HEK293 (cell line): ENCODE results near the gene DCST1.
A peak's percentile ranks its signal among the peaks of the same experiment; 100 is the strongest.

ENCODE experiments used
- GLI4 ChIP-seq: fragments of 450-650 bp; formaldehyde crosslinking; IDR thresholded peaks from 2 replicates; pipeline ENCODE4 v1.5.1; 2016; ENCODE audit warnings: missing biosample characterization, missing genetic modification characterization
- HOXA7 ChIP-seq: sonication (generic); formaldehyde crosslinking; IDR thresholded peaks from 2 replicates; pipeline ENCODE4 v1.8.1; 2022; ENCODE audit warnings: missing genetic modification reagents, borderline replicate concordance
- IKZF3 ChIP-seq: fragments of 450-650 bp; IDR thresholded peaks from 2 replicates; pipeline ENCODE4 v1.5.0; 2018; ENCODE audit warnings: missing biosample characterization, mild to moderate bottlenecking, missing genetic modification characterization, moderate library complexity
- KLF16 ChIP-seq: fragments of 450-650 bp; formaldehyde crosslinking; IDR thresholded peaks from 2 replicates; pipeline ENCODE4 v1.5.1; 2017; ENCODE audit warnings: missing biosample characterization, missing genetic modification characterization
- KLF7 ChIP-seq: fragments of 450-650 bp; formaldehyde crosslinking; IDR thresholded peaks from 2 replicates; pipeline ENCODE4 v1.5.1; 2016; ENCODE audit warnings: missing biosample characterization, missing genetic modification characterization, borderline replicate concordance
- KLF9 ChIP-seq: fragments of 450-650 bp; formaldehyde crosslinking; IDR thresholded peaks from 2 replicates; pipeline ENCODE4 v1.5.1; 2016; ENCODE audit warnings: missing biosample characterization, missing genetic modification characterization, low read depth
- REPIN1 ChIP-seq: fragments of 450-650 bp; formaldehyde crosslinking; IDR thresholded peaks from 2 replicates; pipeline ENCODE4 v1.5.1; 2017; ENCODE audit warnings: missing biosample characterization, missing genetic modification characterization, low read depth
- SETDB1 ChIP-seq: IDR thresholded peaks from one replicate; pipeline ENCODE4 v1.6.1; 2017; ENCODE audit warnings: mild to moderate bottlenecking, low read length, moderate library complexity, mixed read lengths; ENCODE audit not compliant: insufficient read length
- ZFP3 ChIP-seq: fragments of 450-650 bp; formaldehyde crosslinking; IDR thresholded peaks from 2 replicates; pipeline ENCODE4 v1.5.1; 2016; ENCODE audit warnings: low read depth, missing biosample characterization, missing genetic modification characterization
- ZIC2 ChIP-seq: fragments of 450-650 bp; formaldehyde crosslinking; IDR thresholded peaks from 2 replicates; pipeline ENCODE4 v1.5.1; 2016; ENCODE audit warnings: missing biosample characterization, missing genetic modification characterization
- ZNF155 ChIP-seq: fragments of 450-650 bp; formaldehyde crosslinking; IDR thresholded peaks from 2 replicates; pipeline ENCODE4 v1.5.1; 2016; ENCODE audit warnings: missing biosample characterization, missing genetic modification characterization
- ZNF223 ChIP-seq: fragments of 450-650 bp; formaldehyde crosslinking; IDR thresholded peaks from 2 replicates; pipeline ENCODE4 v1.5.1; 2016; ENCODE audit warnings: missing biosample characterization, missing genetic modification characterization
- ZNF24 ChIP-seq: fragments of 450-650 bp; formaldehyde crosslinking; IDR thresholded peaks from 2 replicates; pipeline ENCODE4 v1.5.1; 2016; ENCODE audit warnings: missing biosample characterization, missing genetic modification characterization
- ZNF266 ChIP-seq: fragments of 450-650 bp; formaldehyde crosslinking; IDR thresholded peaks from 2 replicates; pipeline ENCODE4 v1.5.1; 2016; ENCODE audit warnings: missing biosample characterization, missing genetic modification characterization, low read depth
- ZNF274 ChIP-seq, 2 experiments: fragments of 200-500 bp in 1 of 2; fragments of 450-650 bp in 1 of 2; sonication (Bioruptor generic) in 1 of 2; formaldehyde crosslinking in 1 of 2; IDR thresholded peaks; 2 replicates each; pipeline versions ENCODE4 v1.5.1 to v1.6.1; 2014 to 2016; ENCODE audit warnings: borderline replicate concordance in 1 of 2, inconsistent platforms in 1 of 2, low read length in 1 of 2, missing biosample characterization in 1 of 2, missing genetic modification characterization in 1 of 2
- ZNF302 ChIP-seq: fragments of 450-650 bp; formaldehyde crosslinking; IDR thresholded peaks from 2 replicates; pipeline ENCODE4 v1.5.1; 2016; ENCODE audit warnings: missing biosample characterization, missing genetic modification characterization, low read depth
- ZNF341 ChIP-seq: fragments of 450-650 bp; formaldehyde crosslinking; IDR thresholded peaks from 2 replicates; pipeline ENCODE4; 2016; ENCODE audit warnings: low read depth, missing biosample characterization, missing genetic modification characterization
- ZNF354C ChIP-seq: fragments of 450-650 bp; formaldehyde crosslinking; IDR thresholded peaks from 2 replicates; pipeline ENCODE4 v1.5.1; 2016; ENCODE audit warnings: missing biosample characterization, missing genetic modification characterization, low read depth, borderline replicate concordance
- ZNF404 ChIP-seq: fragments of 450-650 bp; formaldehyde crosslinking; IDR thresholded peaks from 2 replicates; pipeline ENCODE4 v1.5.1; 2017; ENCODE audit warnings: missing biosample characterization, missing genetic modification characterization
- ZNF426 ChIP-seq: fragments of 450-650 bp; formaldehyde crosslinking; IDR thresholded peaks from 2 replicates; pipeline ENCODE4 v1.5.1; 2017; ENCODE audit warnings: missing biosample characterization, missing genetic modification characterization, mild to moderate bottlenecking, inconsistent platforms, moderate library complexity
- ZNF544 ChIP-seq: fragments of 450-650 bp; formaldehyde crosslinking; IDR thresholded peaks from 2 replicates; pipeline ENCODE4 v1.5.0; 2017; ENCODE audit warnings: missing biosample characterization, missing genetic modification characterization
- ZNF596 ChIP-seq: fragments of 450-650 bp; IDR thresholded peaks from 2 replicates; pipeline ENCODE4 v1.5.0; 2018; ENCODE audit warnings: missing biosample characterization, mild to moderate bottlenecking, missing genetic modification characterization, moderate library complexity
- ZNF654 ChIP-seq: fragments of 450-650 bp; formaldehyde crosslinking; IDR thresholded peaks from 2 replicates; pipeline ENCODE4 v1.5.1; 2016; ENCODE audit warnings: low read depth, missing biosample characterization, missing genetic modification characterization
- ZNF792 ChIP-seq: fragments of 450-650 bp; formaldehyde crosslinking; IDR thresholded peaks from 2 replicates; pipeline ENCODE4 v1.5.1; 2016; ENCODE audit warnings: missing biosample characterization, missing genetic modification characterization
- TF ChIP-seq, protein P1 (sequence below): fragments of 450-650 bp; formaldehyde crosslinking; optimal IDR thresholded peaks from 2 replicates; pipeline ENCODE3; 2016; ENCODE audit warnings: missing biosample characterization, mild to moderate bottlenecking, missing genetic modification characterization
- TF ChIP-seq, protein P2 (sequence below): fragments of 450-650 bp; formaldehyde crosslinking; IDR thresholded peaks from 2 replicates; pipeline ENCODE4 v1.5.1; 2016; ENCODE audit warnings: missing biosample characterization, missing genetic modification characterization
- TF ChIP-seq, protein P3 (sequence below): fragments of 450-650 bp; formaldehyde crosslinking; IDR thresholded peaks from 2 replicates; pipeline ENCODE4 v1.5.1; 2016; ENCODE audit warnings: missing biosample characterization, missing genetic modification characterization, borderline replicate concordance
- TF ChIP-seq, protein P4 (sequence below): fragments of 450-650 bp; IDR thresholded peaks from 2 replicates; pipeline ENCODE4 v1.5.1; 2018; ENCODE audit warnings: missing biosample characterization, missing genetic modification characterization

DCST1 gene

DNA sequence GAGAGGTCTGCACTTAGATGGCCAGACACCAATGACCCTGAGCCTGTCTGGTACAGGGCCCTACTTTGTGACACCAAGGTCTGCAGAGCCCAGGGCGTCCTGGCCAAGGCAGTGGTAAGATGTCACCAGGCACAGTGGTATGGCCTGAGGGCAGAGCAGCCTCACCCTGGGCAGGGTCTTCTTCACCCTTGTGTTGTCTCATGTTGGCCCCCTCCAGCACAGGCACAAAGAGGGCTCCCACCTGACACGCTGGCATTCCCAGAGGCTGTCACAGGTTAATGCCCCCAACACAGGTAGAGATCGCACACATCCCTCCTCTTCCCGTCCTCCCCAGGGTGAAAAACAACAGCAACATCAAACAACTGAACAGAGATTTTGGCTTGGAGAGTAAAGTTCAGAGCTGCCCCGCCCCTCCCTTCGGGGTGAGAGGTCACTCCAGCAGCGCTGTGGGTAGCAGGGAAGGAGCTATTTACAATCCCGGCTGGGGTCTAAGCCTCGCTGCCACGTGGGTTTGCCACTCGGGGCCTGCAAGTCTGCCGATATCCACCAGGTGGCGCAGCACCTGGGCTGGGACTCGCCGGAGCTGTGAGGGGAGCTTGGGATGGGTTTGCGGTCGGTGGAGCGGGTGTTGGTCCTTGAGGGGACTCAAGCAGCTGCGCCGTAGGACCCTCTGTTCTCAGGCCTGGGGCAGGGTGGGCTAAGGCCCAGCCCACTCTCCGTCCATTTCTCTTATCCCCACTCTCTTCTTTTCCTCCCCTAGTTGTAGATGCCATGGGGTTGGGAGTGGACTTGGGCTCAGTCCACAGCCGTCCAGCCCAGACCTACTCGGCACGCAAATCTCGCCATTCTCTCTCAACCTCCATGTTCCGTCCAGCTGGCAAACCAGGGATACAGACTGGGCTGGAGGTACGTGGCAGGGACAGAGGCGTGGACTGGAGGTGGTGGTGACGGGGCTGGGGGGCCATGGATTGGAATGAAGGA, 57.7 kb downstream of the DCST1 start (continued):
- peak; percentile 45 for TF ChIP-seq ZNF654 (tag by site-specific recombination)
- no peak for TF ChIP-seq ZNF24 (tag by site-specific recombination)
- no peak for TF ChIP-seq ZNF354C (tag by site-specific recombination)
- TF ChIP-seq, protein P1, sequence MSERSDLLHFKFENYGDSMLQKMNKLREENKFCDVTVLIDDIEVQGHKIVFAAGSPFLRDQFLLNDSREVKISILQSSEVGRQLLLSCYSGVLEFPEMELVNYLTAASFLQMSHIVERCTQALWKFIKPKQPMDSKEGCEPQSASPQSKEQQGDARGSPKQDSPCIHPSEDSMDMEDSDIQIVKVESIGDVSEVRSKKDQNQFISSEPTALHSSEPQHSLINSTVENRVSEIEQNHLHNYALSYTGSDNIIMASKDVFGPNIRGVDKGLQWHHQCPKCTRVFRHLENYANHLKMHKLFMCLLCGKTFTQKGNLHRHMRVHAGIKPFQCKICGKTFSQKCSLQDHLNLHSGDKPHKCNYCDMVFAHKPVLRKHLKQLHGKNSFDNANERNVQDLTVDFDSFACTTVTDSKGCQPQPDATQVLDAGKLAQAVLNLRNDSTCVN (tag by site-specific recombination): no peak
- TF ChIP-seq, protein P2, sequence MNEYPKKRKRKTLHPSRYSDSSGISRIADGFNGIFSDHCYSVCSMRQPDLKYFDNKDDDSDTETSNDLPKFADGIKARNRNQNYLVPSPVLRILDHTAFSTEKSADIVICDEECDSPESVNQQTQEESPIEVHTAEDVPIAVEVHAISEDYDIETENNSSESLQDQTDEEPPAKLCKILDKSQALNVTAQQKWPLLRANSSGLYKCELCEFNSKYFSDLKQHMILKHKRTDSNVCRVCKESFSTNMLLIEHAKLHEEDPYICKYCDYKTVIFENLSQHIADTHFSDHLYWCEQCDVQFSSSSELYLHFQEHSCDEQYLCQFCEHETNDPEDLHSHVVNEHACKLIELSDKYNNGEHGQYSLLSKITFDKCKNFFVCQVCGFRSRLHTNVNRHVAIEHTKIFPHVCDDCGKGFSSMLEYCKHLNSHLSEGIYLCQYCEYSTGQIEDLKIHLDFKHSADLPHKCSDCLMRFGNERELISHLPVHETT (tag by site-specific recombination): peak; percentile 38; the same call in 1 of the 2 replicates
- TF ChIP-seq REPIN1 (tag by site-specific recombination): no peak
- TF ChIP-seq KLF7: no peak
- TF ChIP-seq IKZF3 (tag by site-specific recombination): peak; percentile 84
- no peak for TF ChIP-seq ZNF155 (tag by site-specific recombination)
- TF ChIP-seq ZNF341: no peak
- TF ChIP-seq ZIC2: peak; percentile 72
- TF ChIP-seq ZNF223 (tag by site-specific recombination): no peak
- TF ChIP-seq KLF16 (tag by site-specific recombination): 0 out of 2 replicates have a peak, but pooled peaks have one; percentile 17
- TF ChIP-seq ZNF544 (tag by site-specific recombination): no peak
- no peak for TF ChIP-seq KLF9
- no peak for TF ChIP-seq ZNF596
- no peak for TF ChIP-seq ZNF274 (IDR thresholded peaks at IDR 0.05; ENCODE audit: low read length)
- TF ChIP-seq ZNF274 (tag by site-specific recombination; IDR thresholded peaks at IDR 0.05; ENCODE audit: borderline replicate concordance): no peak
- TF ChIP-seq ZNF404 (tag by site-specific recombination): no peak
- TF ChIP-seq, protein P3, sequence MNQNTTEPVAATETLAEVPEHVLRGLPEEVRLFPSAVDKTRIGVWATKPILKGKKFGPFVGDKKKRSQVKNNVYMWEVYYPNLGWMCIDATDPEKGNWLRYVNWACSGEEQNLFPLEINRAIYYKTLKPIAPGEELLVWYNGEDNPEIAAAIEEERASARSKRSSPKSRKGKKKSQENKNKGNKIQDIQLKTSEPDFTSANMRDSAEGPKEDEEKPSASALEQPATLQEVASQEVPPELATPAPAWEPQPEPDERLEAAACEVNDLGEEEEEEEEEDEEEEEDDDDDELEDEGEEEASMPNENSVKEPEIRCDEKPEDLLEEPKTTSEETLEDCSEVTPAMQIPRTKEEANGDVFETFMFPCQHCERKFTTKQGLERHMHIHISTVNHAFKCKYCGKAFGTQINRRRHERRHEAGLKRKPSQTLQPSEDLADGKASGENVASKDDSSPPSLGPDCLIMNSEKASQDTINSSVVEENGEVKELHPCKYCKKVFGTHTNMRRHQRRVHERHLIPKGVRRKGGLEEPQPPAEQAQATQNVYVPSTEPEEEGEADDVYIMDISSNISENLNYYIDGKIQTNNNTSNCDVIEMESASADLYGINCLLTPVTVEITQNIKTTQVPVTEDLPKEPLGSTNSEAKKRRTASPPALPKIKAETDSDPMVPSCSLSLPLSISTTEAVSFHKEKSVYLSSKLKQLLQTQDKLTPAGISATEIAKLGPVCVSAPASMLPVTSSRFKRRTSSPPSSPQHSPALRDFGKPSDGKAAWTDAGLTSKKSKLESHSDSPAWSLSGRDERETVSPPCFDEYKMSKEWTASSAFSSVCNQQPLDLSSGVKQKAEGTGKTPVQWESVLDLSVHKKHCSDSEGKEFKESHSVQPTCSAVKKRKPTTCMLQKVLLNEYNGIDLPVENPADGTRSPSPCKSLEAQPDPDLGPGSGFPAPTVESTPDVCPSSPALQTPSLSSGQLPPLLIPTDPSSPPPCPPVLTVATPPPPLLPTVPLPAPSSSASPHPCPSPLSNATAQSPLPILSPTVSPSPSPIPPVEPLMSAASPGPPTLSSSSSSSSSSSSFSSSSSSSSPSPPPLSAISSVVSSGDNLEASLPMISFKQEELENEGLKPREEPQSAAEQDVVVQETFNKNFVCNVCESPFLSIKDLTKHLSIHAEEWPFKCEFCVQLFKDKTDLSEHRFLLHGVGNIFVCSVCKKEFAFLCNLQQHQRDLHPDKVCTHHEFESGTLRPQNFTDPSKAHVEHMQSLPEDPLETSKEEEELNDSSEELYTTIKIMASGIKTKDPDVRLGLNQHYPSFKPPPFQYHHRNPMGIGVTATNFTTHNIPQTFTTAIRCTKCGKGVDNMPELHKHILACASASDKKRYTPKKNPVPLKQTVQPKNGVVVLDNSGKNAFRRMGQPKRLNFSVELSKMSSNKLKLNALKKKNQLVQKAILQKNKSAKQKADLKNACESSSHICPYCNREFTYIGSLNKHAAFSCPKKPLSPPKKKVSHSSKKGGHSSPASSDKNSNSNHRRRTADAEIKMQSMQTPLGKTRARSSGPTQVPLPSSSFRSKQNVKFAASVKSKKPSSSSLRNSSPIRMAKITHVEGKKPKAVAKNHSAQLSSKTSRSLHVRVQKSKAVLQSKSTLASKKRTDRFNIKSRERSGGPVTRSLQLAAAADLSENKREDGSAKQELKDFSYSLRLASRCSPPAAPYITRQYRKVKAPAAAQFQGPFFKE (tag by site-specific recombination): no peak
- no peak for TF ChIP-seq ZNF792 (tag by site-specific recombination)
- TF ChIP-seq ZFP3 (tag by site-specific recombination): no peak
- no peak for TF ChIP-seq GLI4 (tag by site-specific recombination)
- TF ChIP-seq HOXA7 (CRISPR knock-in tag): no peak
- no peak for TF ChIP-seq SETDB1
- TF ChIP-seq, protein P4, sequence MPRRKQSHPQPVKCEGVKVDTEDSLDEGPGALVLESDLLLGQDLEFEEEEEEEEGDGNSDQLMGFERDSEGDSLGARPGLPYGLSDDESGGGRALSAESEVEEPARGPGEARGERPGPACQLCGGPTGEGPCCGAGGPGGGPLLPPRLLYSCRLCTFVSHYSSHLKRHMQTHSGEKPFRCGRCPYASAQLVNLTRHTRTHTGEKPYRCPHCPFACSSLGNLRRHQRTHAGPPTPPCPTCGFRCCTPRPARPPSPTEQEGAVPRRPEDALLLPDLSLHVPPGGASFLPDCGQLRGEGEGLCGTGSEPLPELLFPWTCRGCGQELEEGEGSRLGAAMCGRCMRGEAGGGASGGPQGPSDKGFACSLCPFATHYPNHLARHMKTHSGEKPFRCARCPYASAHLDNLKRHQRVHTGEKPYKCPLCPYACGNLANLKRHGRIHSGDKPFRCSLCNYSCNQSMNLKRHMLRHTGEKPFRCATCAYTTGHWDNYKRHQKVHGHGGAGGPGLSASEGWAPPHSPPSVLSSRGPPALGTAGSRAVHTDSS: no peak
- TF ChIP-seq ZNF426 (tag by site-specific recombination): no peak
- no peak for TF ChIP-seq ZNF302 (tag by site-specific recombination)
- TF ChIP-seq ZNF266 (tag by site-specific recombination): no peak
